HEK293T (cell line): ENCODE measurements around the gene NAPA.
"Not testable (repeated sequence)": the region's sequence is repeated elsewhere in the genome, so short reads cannot be mapped to it uniquely, and the experiment has no call there.

Source experiments
- CTCF ChIA-PET: fragments of 350-600 bp; formaldehyde crosslinking; extraction: SDS; loops from one replicate; lab custom pipeline; 2021; ENCODE audit warnings: antibody characterized with exemption, inconsistent platforms; lab: Yijun Ruan, JAX
- POLR2A ChIA-PET: fragments of 350-600 bp; formaldehyde crosslinking; extraction: SDS; loops from one replicate; lab custom pipeline; 2020; ENCODE audit warnings: antibody characterized with exemption, inconsistent platforms; lab: Yijun Ruan, JAX
- DNase-seq: peaks from one replicate; pipeline ENCODE4 v3.0.0; 2012; ENCODE audit warnings: mixed read lengths; ENCODE audit errors: extremely low spot score
- ARNT ChIP-seq: fragments of 450-650 bp; IDR thresholded peaks from 2 replicates; pipeline ENCODE4 v1.6.1; 2017; ENCODE audit warnings: mild to moderate bottlenecking
- BHLHE40 ChIP-seq: fragments of 450-650 bp; IDR thresholded peaks from 2 replicates; pipeline ENCODE4 v1.6.1; 2016; ENCODE audit warnings: mild to moderate bottlenecking, moderate library complexity, borderline replicate concordance
- CTBP1 ChIP-seq: fragments of 450-650 bp; IDR thresholded peaks from 2 replicates; pipeline ENCODE4 v1.6.1; 2016; ENCODE audit warnings: borderline replicate concordance
- ELF4 ChIP-seq: fragments of 450-650 bp; IDR thresholded peaks from 2 replicates; pipeline ENCODE4 v1.6.1; 2017; ENCODE audit warnings: antibody characterized with exemption
- FOXA1 ChIP-seq: fragments of 450-650 bp; IDR thresholded peaks from 2 replicates; pipeline ENCODE4 v1.6.1; 2016; ENCODE audit warnings: mild to moderate bottlenecking
- FOXK2 ChIP-seq: fragments of 450-650 bp; IDR thresholded peaks from 2 replicates; pipeline ENCODE4 v1.6.1; 2016; ENCODE audit warnings: mild to moderate bottlenecking
- FOXM1 ChIP-seq: fragments of 450-650 bp; IDR thresholded peaks from 2 replicates; pipeline ENCODE4 v1.6.1; 2017; ENCODE audit warnings: mild to moderate bottlenecking, borderline replicate concordance
- HDGF ChIP-seq: fragments of 450-650 bp; IDR thresholded peaks from 2 replicates; pipeline ENCODE4 v1.6.1; 2017; ENCODE audit warnings: antibody characterized with exemption, borderline replicate concordance
- L3MBTL2 ChIP-seq: fragments of 450-650 bp; conservative IDR thresholded peaks from 2 replicates; pipeline ENCODE4 v1.6.1; 2016; ENCODE audit warnings: mild to moderate bottlenecking
- LEF1 ChIP-seq: fragments of 450-650 bp; IDR thresholded peaks from 2 replicates; pipeline ENCODE4 v1.6.1; 2017; ENCODE audit warnings: mild to moderate bottlenecking, borderline replicate concordance
- NFRKB ChIP-seq: fragments of 450-650 bp; IDR thresholded peaks from 2 replicates; pipeline ENCODE4 v1.6.1; 2016; ENCODE audit warnings: mild to moderate bottlenecking, moderate library complexity
- SP1 ChIP-seq: fragments of 450-650 bp; IDR thresholded peaks from 2 replicates; pipeline ENCODE4 v1.6.1; 2017
- SUZ12 ChIP-seq: fragments of 450-650 bp; IDR thresholded peaks from 2 replicates; pipeline ENCODE4 v1.6.1; 2016; ENCODE audit warnings: mild to moderate bottlenecking
- TARDBP ChIP-seq: fragments of 450-650 bp; IDR thresholded peaks from 2 replicates; pipeline ENCODE4 v1.6.1; 2016
- ZNF384 ChIP-seq: fragments of 450-650 bp; IDR thresholded peaks from 2 replicates; pipeline ENCODE4 v1.6.1; 2016
- TF ChIP-seq, protein P1 (sequence below): fragments of 450-650 bp; IDR thresholded peaks from 2 replicates; pipeline ENCODE4 v1.6.1; 2016

NAPA gene

DNA sequence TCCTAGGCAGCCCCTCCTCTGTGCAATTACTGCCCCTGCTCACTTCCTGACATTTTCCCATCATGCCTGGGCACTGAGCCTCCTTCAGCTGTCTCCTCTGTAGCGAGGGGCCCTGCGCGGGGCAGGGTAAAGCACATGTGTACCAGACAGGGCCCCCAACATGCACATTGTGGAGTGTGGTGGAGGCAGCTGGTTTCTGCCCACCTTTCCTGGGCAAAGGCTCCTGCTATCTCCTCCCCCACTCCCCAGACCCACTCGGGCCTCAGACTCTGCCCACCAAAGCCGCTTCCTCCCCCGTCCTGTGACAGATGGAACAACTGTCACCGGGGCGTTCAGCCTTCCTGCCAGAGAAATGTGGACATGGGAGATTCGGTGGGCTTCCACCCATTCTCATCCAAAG, 28.0 kb downstream of the NAPA start:
- CTCF ChIA-PET, result no interaction called here

DNA sequence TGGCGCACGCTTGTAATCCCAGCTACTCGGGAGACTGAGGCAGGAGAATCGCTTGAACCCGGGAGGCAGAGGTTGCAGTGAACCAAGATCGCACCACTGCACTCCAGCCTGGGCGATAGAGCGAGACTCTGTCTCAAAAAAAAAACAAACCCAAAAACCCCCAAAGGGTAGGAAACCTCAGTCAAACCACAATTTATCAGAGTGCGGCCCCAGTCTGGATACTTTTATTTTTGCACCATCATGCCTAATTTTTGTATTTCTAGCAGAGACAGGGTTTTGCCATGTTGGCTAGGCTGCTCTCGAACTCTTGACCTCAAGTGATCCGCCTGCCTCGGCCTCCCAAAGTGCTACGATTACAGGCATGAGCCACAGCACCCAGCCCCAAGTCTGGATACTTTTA, 28.6 kb downstream of the NAPA start:
- ChIA-PET CTCF (interaction anchor here (0.9 kb wide), 1 partner anchor 49 kb away, joined by 3 read pairs; no protein-coding TSS in a partner anchor), POLR2A (interaction anchor here (1.0 kb wide), 1 partner anchor 48 kb away, joined by 3 read pairs; no protein-coding TSS in a partner anchor)
- not testable (repeated sequence) for DNase-seq

More for the DNA sequence above, 28.0 kb downstream of the NAPA start:
- POLR2A ChIA-PET, result interaction anchor here (1.0 kb wide), 2 partner anchors 49 to 213 kb away, joined by 3 read pairs; no protein-coding TSS in a partner anchor
- TF ChIP-seq FOXK2, result no peak
- TF ChIP-seq ELF4, result no peak
- no peak for TF ChIP-seq SUZ12
- TF ChIP-seq BHLHE40, result no peak
- no peak for TF ChIP-seq HDGF
- TF ChIP-seq ZNF384, result no peak
- no peak for TF ChIP-seq CTBP1
- no peak for TF ChIP-seq ARNT
- no peak for TF ChIP-seq FOXM1
- no peak for DNase-seq

DNA sequence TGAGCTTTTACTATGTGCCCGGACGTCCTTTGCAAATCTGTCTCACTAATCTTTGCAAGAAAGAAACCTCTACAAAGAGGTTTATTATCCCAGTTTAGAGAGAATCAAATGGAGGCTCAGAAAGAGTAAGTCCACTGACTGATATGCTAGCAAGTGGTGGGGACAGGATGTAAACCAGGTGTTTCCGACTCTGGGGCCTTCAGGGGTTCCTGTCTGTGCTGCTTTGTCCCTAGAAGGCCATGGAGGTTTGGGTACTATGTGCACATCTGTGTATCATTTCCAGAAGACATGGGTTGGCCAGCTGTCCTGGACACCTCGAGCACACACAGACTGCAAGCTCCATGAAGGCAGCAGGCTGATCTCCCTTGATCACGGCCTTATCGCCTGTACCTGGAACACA, 29.7 kb downstream of the NAPA start:
- POLR2A ChIA-PET, result no interaction called here
- TF ChIP-seq ZNF384 (no peak), CTBP1 (no peak), BHLHE40 (no peak), ELF4 (no peak), ARNT (no peak), FOXA1 (no peak), TARDBP (no peak), L3MBTL2 (no peak)
- TF ChIP-seq, protein P1, sequence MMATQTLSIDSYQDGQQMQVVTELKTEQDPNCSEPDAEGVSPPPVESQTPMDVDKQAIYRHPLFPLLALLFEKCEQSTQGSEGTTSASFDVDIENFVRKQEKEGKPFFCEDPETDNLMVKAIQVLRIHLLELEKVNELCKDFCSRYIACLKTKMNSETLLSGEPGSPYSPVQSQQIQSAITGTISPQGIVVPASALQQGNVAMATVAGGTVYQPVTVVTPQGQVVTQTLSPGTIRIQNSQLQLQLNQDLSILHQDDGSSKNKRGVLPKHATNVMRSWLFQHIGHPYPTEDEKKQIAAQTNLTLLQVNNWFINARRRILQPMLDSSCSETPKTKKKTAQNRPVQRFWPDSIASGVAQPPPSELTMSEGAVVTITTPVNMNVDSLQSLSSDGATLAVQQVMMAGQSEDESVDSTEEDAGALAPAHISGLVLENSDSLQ, result no peak

DNA sequence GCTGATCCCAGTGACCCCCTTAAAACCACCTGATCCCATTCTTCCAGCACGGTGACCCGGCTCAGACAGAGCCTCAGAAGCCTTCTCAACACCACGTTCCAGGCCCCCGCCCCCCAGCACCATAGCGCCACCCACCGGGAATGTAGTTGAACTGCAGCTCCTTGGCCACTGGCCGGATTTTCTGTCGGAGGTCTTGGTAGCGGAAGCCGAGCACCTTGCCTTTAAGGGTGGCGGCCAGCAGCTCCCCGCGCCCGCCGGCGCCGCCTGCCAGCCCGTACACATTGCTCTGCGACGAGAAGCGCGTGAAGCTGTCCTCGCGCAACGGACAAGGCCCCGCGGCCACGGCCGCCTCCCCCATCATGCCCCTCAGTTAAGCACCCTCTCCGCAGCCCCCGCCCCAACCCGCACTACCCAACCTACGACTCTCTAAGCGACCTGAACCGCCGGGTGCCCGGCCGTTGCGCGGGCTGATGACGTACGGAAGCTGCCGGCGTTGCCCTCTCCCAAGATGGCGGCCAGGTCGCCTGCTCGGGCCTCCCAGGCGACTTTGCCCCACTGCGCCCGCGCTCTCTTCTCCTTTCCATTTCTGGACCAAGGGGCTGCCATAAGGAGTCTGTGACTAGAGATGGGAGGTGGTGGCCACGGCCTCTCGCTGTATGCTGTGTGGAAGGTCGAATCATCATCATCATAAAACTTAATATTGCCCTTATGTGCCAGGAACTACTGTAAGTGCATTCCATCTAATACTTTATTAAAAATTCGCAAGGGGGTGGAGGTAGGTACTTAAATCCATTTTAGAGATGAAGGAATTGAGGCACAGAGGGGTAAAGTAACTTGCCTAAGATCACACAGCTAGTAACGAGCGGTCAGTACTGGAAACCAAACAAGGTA, 30.8 kb downstream of the NAPA start, which contains the start of gene KPTN:
KPTN (minus strand) TSS at position 420 of the 891 bp plus-strand sequence; CDS start at position 361, 59 bp downstream.
- TF ChIP-seq NFRKB, result peak; percentile 90
- no peak for TF ChIP-seq HDGF
- TF ChIP-seq, protein P1, result no peak
- TF ChIP-seq BHLHE40, result no peak
- peak; percentile 22; the same call in 1 of the 2 replicates for TF ChIP-seq FOXM1
- TF ChIP-seq CTBP1, result no peak
- TF ChIP-seq SP1, result no peak
- no peak for TF ChIP-seq ARNT
- no peak for TF ChIP-seq FOXA1
- no peak for TF ChIP-seq TARDBP
- no peak for TF ChIP-seq SUZ12
- TF ChIP-seq FOXK2, result no peak
- no peak for TF ChIP-seq LEF1
- TF ChIP-seq L3MBTL2, result no peak
- TF ChIP-seq ZNF384, result no peak
- TF ChIP-seq ELF4, result peak; percentile 56; the same call in 1 of the 2 replicates
- CTCF ChIA-PET, result interaction anchor here (0.6 to 1.2 kb wide), 9 partner anchors 11 to 835 kb away, joined by 3 to 8 read pairs (median 3); no protein-coding TSS in a partner anchor
- POLR2A ChIA-PET, result interaction anchor here (0.8 to 1.3 kb wide), 11 partner anchors 9 to 51 kb away, joined by 3 to 12 read pairs (median 4); partner anchors contain the start of gene SLC8A2
- DNase-seq, result peak; percentile 95

More for the DNA sequence above, 29.7 kb downstream of the NAPA start:
- DNase-seq, result no peak
- CTCF ChIA-PET, result interaction anchor here (0.6 to 1.2 kb wide), 2 partner anchors 18 to 44 kb away, joined by 3 to 4 read pairs; no protein-coding TSS in a partner anchor

DNA sequence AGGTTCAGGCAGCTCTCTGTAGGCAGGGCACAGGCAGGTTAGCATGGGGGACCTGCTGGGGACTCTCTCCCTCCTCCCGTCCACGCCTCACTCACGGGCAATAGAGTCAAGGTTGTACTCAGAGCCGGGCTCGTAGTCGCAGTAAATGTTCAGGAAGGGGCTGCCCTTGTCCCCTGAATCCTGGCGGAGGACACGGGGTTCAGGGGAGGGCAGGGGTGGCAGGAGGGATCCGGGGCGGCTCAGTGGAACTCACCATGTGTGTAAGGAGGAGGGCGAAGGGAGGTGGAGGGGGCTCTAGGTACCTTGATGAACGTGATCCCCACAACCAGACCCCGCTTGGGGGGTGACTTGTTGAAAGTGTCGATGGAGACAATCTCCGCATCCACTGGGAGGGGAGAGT, 31.7 kb downstream of the NAPA start:
- TF ChIP-seq, protein P1, result no peak
- no peak for TF ChIP-seq NFRKB
- no peak for TF ChIP-seq FOXM1
- TF ChIP-seq L3MBTL2, result no peak
- TF ChIP-seq ZNF384, result no peak
- no peak for TF ChIP-seq SUZ12
- TF ChIP-seq FOXK2, result no peak
- TF ChIP-seq CTBP1, result no peak
- TF ChIP-seq HDGF, result no peak
- no peak for TF ChIP-seq LEF1
- TF ChIP-seq BHLHE40, result no peak
- no peak for TF ChIP-seq TARDBP
- TF ChIP-seq ARNT, result no peak
- POLR2A ChIA-PET, result interaction anchor here (0.9 to 1.3 kb wide), 9 partner anchors 9 to 50 kb away, joined by 3 to 12 read pairs (median 4); partner anchors contain the start of gene SLC8A2
- CTCF ChIA-PET, result interaction anchor here (0.6 to 1.1 kb wide), 5 partner anchors 39 to 834 kb away, joined by 3 to 8 read pairs (median 4); no protein-coding TSS in a partner anchor
- DNase-seq, result no peak
